ENCODE measurements around the gene KLF12.

KLF12 gene

DNA sequence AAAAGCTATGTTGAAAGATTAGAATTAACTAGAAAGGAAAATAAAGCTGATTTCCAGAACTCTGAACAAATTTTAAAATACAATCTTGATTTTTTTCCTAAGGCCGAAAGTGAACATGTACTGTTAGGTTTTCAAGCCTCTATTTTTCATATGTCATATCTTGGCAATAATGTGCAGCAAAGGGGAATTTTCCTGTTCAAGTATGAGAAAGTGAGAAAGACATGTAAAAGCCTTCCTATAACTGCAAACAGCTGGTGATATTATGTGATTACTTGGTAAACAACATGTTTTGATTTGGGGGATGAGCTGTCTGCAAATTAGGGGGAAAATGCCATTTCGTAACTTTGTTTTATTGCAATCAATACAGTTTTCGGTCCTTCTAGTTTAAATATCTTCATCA, 4.0 kb upstream of the KLF12 start:
- H3K27me3 ChIP-seq (ENCODE audit: insufficient read depth, low read length, poor library complexity) = no peaks in the 10 kb centered on the region
- DNase-seq (no peak), ATAC-seq (ENCODE audit: insufficient read depth, low read depth) (no peak)
- H3K9me3 ChIP-seq (ENCODE audit: insufficient read depth, low read length, severe bottlenecking) = no peaks in the 10 kb centered on the region
- H4K20me1 ChIP-seq (ENCODE audit: insufficient read depth, low read length) = no peaks in the 10 kb centered on the region
- H3K4me3 ChIP-seq (ENCODE audit: low read depth in 1 of 2, low read length in 2 of 2) = no peak overlapping the region
- no peak for TF ChIP-seq EZH2 (IDR thresholded peaks at IDR 0.05; ENCODE audit: borderline replicate concordance, low read depth, low read length, severe bottlenecking)
- TF ChIP-seq, protein P1, sequence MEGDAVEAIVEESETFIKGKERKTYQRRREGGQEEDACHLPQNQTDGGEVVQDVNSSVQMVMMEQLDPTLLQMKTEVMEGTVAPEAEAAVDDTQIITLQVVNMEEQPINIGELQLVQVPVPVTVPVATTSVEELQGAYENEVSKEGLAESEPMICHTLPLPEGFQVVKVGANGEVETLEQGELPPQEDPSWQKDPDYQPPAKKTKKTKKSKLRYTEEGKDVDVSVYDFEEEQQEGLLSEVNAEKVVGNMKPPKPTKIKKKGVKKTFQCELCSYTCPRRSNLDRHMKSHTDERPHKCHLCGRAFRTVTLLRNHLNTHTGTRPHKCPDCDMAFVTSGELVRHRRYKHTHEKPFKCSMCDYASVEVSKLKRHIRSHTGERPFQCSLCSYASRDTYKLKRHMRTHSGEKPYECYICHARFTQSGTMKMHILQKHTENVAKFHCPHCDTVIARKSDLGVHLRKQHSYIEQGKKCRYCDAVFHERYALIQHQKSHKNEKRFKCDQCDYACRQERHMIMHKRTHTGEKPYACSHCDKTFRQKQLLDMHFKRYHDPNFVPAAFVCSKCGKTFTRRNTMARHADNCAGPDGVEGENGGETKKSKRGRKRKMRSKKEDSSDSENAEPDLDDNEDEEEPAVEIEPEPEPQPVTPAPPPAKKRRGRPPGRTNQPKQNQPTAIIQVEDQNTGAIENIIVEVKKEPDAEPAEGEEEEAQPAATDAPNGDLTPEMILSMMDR (IDR thresholded peaks at IDR 0.05; ENCODE audit: borderline replicate concordance, extremely low read depth, low read length, poor library complexity, severe bottlenecking) = no peak
- H3K4me2 ChIP-seq (ENCODE audit: insufficient read depth, low read length) = no peak overlapping the region
- no peak overlapping the region for H3K9ac ChIP-seq (ENCODE audit: low read depth, low read length)
- no peak overlapping the region for H2AFZ ChIP-seq (ENCODE audit: low read depth, low read length)
- H3K4me1 ChIP-seq (ENCODE audit: insufficient read depth, low read length) = peaks cover 14% of the 10 kb centered on the region
- peaks cover 7% of the 10 kb centered on the region for H3K79me2 ChIP-seq (ENCODE audit: insufficient read depth, low read length)
- no peak overlapping the region for H3K27ac ChIP-seq (ENCODE audit: low read length)
- no peaks in the 10 kb centered on the region for H3K36me3 ChIP-seq (ENCODE audit: insufficient read depth, low read length)

DNA sequence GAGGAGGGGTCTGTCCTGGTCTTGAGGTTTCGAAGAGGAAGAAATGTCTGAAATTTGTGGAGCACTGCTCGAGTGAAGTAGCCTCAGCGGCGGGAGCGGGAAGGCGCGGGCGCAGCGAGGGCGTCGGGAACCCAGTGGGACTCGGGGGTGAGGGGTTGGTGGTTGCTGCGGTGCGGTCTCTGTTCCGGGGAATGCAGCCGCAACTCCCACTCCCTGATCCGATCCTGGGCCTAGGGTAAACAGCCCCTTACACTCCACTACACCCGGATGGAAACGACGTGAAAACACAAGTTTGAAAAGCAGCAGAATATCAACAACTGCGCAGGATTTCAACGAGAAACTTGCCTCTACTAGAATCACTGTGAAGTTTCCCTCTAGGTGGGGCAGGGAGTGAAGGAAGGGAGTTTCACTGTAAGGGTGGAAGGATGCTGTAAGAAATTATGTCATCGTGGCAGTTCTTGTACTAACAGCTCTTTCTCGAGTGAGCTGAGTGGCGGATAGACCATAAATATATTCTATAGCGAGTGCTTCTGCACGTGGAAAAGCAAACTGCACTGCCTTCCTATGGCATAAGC, 2.0 kb upstream of the KLF12 start:
- Histone ChIP-seq H3K27me3 (ENCODE audit: insufficient read depth, low read length, poor library complexity) (no peaks in the 10 kb centered on the region), H4K20me1 (ENCODE audit: insufficient read depth, low read length) (peaks cover 7% of the 10 kb centered on the region), H3K4me3 (ENCODE audit: low read depth in 1 of 2, low read length in 2 of 2) (peak overlapping the region; percentile 64 to 85; a peak in 3 of 4 replicates), H3K4me1 (ENCODE audit: insufficient read depth, low read length) (peaks cover 28% of the 10 kb centered on the region), H3K4me2 (ENCODE audit: insufficient read depth, low read length) (peak overlapping the region; percentile 93), H3K79me2 (ENCODE audit: insufficient read depth, low read length) (peaks cover 28% of the 10 kb centered on the region), H3K27ac (ENCODE audit: low read length) (peak overlapping the region; percentile 89), H3K9me3 (ENCODE audit: insufficient read depth, low read length, severe bottlenecking) (no peaks in the 10 kb centered on the region), H2AFZ (ENCODE audit: low read depth, low read length) (peak overlapping the region; percentile 92), H3K9ac (ENCODE audit: low read depth, low read length) (peak overlapping the region; percentile 94), H3K36me3 (ENCODE audit: insufficient read depth, low read length) (no peaks in the 10 kb centered on the region; the same call in 1 of the 2 replicates)
- ATAC-seq (ENCODE audit: insufficient read depth, low read depth) (peak; percentile 3; the same call in 1 of the 3 replicates), DNase-seq (peak; percentile 64)
- TF ChIP-seq EZH2 (IDR thresholded peaks at IDR 0.05; ENCODE audit: borderline replicate concordance, low read depth, low read length, severe bottlenecking) = no peak
- TF ChIP-seq, protein P1 (IDR thresholded peaks at IDR 0.05; ENCODE audit: borderline replicate concordance, extremely low read depth, low read length, poor library complexity, severe bottlenecking) = peak; percentile 32

DNA sequence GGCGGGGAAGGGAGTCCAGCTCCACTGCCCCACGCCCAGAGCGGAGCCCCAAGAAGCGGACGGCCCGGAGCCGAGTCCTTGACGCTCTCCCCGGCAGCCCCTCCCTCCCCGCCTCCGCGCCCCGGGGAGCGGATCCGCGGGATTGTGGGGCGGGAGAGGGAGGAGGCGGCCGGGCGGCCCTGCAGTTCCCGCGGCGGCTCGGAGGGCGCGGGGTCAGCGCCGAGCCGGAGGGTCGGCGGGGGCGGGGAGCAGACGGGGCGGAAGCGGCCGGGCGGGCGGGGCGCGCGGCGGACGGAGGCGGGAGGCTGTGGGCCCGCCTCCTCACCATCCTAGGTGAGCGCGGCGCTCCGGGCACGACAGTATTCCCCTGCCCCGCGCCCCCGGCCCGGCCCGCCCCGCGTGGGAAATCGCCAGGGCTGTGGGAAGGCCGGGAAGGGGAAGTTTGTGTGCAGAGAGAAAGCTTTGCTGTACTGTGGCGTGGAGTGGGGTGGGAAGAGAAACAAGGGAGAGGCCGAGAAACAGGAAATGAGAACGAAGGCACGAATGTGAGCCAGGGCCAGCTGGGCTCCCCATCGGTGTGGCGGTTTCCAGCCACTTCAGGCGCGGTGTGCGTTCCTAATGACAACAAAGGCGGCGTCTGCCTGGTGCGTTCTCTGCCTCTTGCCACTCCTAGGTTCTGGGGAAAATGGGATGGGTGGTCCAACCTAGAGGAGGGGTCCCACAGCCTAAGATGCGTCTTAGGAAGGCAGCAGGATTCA, 1.3 kb upstream of the KLF12 start:
- Histone ChIP-seq H3K9ac (ENCODE audit: low read depth, low read length) (peak overlapping the region; percentile 94), H3K4me3 (ENCODE audit: low read depth in 1 of 2, low read length in 2 of 2) (peak overlapping the region; percentile 64 to 85; a peak in 3 of 4 replicates), H4K20me1 (ENCODE audit: insufficient read depth, low read length) (peaks cover 13% of the 10 kb centered on the region), H3K27ac (ENCODE audit: low read length) (peak overlapping the region; percentile 89), H2AFZ (ENCODE audit: low read depth, low read length) (peak overlapping the region; percentile 92), H3K36me3 (ENCODE audit: insufficient read depth, low read length) (no peaks in the 10 kb centered on the region; the same call in 1 of the 2 replicates), H3K4me1 (ENCODE audit: insufficient read depth, low read length) (peaks cover 35% of the 10 kb centered on the region), H3K27me3 (ENCODE audit: insufficient read depth, low read length, poor library complexity) (no peaks in the 10 kb centered on the region), H3K9me3 (ENCODE audit: insufficient read depth, low read length, severe bottlenecking) (no peaks in the 10 kb centered on the region), H3K4me2 (ENCODE audit: insufficient read depth, low read length) (peak overlapping the region; percentile 93), H3K79me2 (ENCODE audit: insufficient read depth, low read length) (peaks cover 34% of the 10 kb centered on the region)
- TF ChIP-seq, protein P1 (IDR thresholded peaks at IDR 0.05; ENCODE audit: borderline replicate concordance, extremely low read depth, low read length, poor library complexity, severe bottlenecking) = no peak
- no peak for TF ChIP-seq EZH2 (IDR thresholded peaks at IDR 0.05; ENCODE audit: borderline replicate concordance, low read depth, low read length, severe bottlenecking)
- ATAC-seq (ENCODE audit: insufficient read depth, low read depth) (peak; percentile 26), DNase-seq (peak; percentile 72)
